Glutamatergic neuron (in vitro differentiated cells): ENCODE measurements around the gene ACYP1. TPM values are rescaled to one million over a fixed set of nuclear protein-coding genes. Genes with fewer than 3 reads are reported as not detected.

ENCODE experiments used
- DNase-seq: peaks from one replicate; pipeline ENCODE4 v3.0.0; 2022
- H3K27ac Mint-ChIP-seq: one replicate; pipeline ENCODE4 v1.8.0; 2020; ENCODE audit warnings: mild to moderate bottlenecking, mixed read lengths, inconsistent platforms; ENCODE audit not compliant: unreplicated experiment
- H3K27me3 Mint-ChIP-seq: one replicate; pipeline ENCODE4 v1.8.0; 2020; ENCODE audit warnings: mild to moderate bottlenecking, moderate library complexity, mixed read lengths, inconsistent platforms; ENCODE audit not compliant: unreplicated experiment
- H3K36me3 Mint-ChIP-seq: one replicate; pipeline ENCODE4 v1.8.0; 2020; ENCODE audit warnings: mild to moderate bottlenecking, mixed read lengths, inconsistent platforms; ENCODE audit not compliant: unreplicated experiment
- H3K4me1 Mint-ChIP-seq: one replicate; pipeline ENCODE4 v1.8.0; 2020; ENCODE audit warnings: mild to moderate bottlenecking, low read depth, mixed read lengths, inconsistent platforms; ENCODE audit not compliant: unreplicated experiment
- H3K4me3 Mint-ChIP-seq: one replicate; pipeline ENCODE4 v1.8.0; 2020; ENCODE audit warnings: mild to moderate bottlenecking, mixed read lengths, inconsistent platforms; ENCODE audit not compliant: unreplicated experiment
- H3K9me3 Mint-ChIP-seq: one replicate; pipeline ENCODE4 v1.8.0; 2020; ENCODE audit warnings: mild to moderate bottlenecking, moderate library complexity, mixed read lengths, inconsistent platforms; ENCODE audit not compliant: unreplicated experiment
- total RNA-seq: library from RNA; stranded (reverse); fragmentation: NEBNext Ultra II Directional; extraction: Animal tissue kit (Norgen Biotek cat#: 25700); gene quantifications from one replicate; pipeline ENCODE4 v1.2.1, GENCODE V29; 2021; ENCODE audit not compliant: unreplicated experiment
- TF ChIP-seq, protein P1 (sequence below): fragments of 200-600 bp; sonication (generic); IDR thresholded peaks from one replicate; pipeline ENCODE4 v1.5.0; 2021; ENCODE audit not compliant: partially characterized antibody, unreplicated experiment

ACYP1 gene
- total RNA-seq, 1 donor from 2014 or later = 14.3 TPM

DNA sequence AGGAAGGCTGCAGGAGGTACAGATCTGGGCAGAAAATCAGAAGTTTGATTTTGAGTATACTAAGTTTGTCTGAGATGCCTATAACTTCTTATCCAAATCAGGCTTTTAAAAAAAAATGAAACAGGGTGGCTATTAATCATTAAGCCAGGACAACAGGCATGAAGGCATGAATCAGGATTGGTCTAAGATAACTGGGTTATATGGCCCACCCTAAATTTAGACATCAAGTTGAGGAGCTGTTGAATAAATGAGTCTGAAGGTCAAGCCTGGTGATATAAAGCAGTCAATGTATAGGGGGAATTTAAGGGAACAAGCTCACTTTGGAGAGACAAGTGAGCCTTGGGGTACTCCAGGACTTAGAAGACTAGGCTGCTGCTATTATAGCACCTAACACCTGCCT is 34.4 kb upstream of the ACYP1 start:
- no peak overlapping the region for H3K27ac Mint-ChIP-seq
- DNase-seq = no peak
- TF ChIP-seq, protein P1, sequence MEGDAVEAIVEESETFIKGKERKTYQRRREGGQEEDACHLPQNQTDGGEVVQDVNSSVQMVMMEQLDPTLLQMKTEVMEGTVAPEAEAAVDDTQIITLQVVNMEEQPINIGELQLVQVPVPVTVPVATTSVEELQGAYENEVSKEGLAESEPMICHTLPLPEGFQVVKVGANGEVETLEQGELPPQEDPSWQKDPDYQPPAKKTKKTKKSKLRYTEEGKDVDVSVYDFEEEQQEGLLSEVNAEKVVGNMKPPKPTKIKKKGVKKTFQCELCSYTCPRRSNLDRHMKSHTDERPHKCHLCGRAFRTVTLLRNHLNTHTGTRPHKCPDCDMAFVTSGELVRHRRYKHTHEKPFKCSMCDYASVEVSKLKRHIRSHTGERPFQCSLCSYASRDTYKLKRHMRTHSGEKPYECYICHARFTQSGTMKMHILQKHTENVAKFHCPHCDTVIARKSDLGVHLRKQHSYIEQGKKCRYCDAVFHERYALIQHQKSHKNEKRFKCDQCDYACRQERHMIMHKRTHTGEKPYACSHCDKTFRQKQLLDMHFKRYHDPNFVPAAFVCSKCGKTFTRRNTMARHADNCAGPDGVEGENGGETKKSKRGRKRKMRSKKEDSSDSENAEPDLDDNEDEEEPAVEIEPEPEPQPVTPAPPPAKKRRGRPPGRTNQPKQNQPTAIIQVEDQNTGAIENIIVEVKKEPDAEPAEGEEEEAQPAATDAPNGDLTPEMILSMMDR = no peak
- H3K4me3 Mint-ChIP-seq = no peak overlapping the region
- H3K36me3 Mint-ChIP-seq = peaks cover 6% of the 10 kb centered on the region
- H3K27me3 Mint-ChIP-seq = no peaks in the 10 kb centered on the region
- H3K4me1 Mint-ChIP-seq = no peaks in the 10 kb centered on the region
- H3K9me3 Mint-ChIP-seq = peaks cover 1% of the 10 kb centered on the region

DNA sequence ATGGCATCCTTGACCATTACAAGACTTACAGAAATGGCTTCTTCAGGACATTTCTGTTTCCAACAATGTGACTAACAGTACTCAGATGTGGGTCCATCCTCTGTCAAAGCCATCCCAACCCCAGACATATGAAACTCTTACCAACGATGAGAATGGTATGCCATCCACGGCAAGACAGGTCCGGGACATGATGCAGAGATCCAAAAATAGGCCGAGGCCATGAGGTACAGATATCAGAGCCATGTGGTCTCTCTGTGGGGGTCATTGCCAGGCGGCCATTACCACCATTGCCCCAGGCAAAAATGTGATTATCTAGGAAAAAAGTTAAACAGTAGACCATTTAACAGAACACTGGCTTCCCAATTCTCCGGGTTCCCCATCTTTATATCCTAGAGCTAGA is 33.1 kb upstream of the ACYP1 start:
- Mint-ChIP-seq H3K9me3 (no peaks in the 10 kb centered on the region), H3K27ac (no peak overlapping the region), H3K27me3 (no peaks in the 10 kb centered on the region), H3K4me1 (no peaks in the 10 kb centered on the region), H3K4me3 (no peak overlapping the region), H3K36me3 (peaks cover 6% of the 10 kb centered on the region)
- DNase-seq = no peak
- TF ChIP-seq, protein P1 = no peak

DNA sequence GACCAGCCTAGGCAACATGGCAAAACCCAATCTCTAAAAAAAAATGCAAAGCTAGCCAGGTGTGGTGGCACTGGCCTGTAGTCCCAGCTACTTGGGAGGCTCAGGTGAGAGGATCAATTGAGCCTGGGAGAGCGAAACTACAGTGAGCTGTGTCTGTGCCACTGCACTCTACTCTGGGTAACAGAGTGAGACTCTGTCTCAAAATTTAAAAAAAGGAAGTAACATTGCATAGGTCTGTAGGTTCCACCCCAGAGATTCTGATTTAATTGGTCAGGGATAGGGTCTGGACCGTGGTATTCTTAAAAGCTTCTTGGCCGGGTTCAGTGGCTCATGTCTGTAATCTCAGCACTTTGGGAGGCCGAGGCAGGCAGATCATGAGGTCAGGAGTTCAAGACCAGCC is 31.9 kb upstream of the ACYP1 start:
- Mint-ChIP-seq H3K9me3 (no peaks in the 10 kb centered on the region), H3K36me3 (peaks cover 6% of the 10 kb centered on the region), H3K27me3 (no peaks in the 10 kb centered on the region), H3K4me3 (no peak overlapping the region), H3K4me1 (no peaks in the 10 kb centered on the region), H3K27ac (no peak overlapping the region)
- TF ChIP-seq, protein P1 = no peak
- no peak for DNase-seq

DNA sequence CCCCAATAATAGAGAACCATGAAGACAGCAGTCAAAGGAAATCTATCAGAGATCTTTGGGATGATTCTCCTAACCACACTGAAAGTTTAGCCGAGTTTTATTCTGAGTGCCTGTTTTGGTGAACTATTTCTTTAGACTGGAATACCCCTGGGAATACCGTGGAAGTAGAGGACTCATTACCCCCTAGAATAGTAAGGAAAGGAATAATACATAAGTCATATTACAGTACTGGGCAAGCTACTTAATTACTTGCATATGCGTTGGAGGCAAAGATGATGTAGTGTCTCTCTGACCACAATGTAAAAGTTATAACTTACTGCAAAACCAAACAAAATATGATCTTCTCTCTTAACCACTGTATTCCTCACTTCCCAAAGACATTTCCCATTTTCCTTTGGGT is 31.1 kb upstream of the ACYP1 start:
- Mint-ChIP-seq H3K36me3 (peaks cover 6% of the 10 kb centered on the region), H3K4me3 (no peak overlapping the region), H3K9me3 (no peaks in the 10 kb centered on the region), H3K27me3 (no peaks in the 10 kb centered on the region), H3K27ac (no peak overlapping the region), H3K4me1 (no peaks in the 10 kb centered on the region)
- DNase-seq = no peak
- TF ChIP-seq, protein P1 = no peak

DNA sequence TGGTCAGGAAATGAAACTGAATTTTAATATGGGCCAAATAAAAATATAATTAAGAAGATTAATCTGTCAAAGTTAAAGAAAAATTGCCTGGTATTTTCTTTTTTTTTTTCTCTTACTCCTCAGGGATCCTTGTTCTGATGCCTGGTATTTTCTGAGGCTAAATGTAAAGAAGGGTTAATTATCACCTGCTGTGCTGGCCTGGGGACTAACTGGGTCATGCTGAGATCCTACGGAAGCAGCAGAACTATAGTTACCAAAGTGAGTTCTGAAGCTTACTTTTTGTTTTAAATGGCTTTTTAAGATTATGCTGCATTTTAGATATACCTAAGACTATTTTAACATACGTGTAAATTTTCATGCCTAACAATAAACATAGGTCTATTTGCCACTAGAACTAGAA is 28.9 kb upstream of the ACYP1 start:
- Mint-ChIP-seq H3K27ac (no peak overlapping the region), H3K9me3 (no peaks in the 10 kb centered on the region), H3K27me3 (no peaks in the 10 kb centered on the region), H3K36me3 (no peaks in the 10 kb centered on the region), H3K4me1 (no peaks in the 10 kb centered on the region), H3K4me3 (no peak overlapping the region)
- DNase-seq = no peak
- TF ChIP-seq, protein P1 = no peak
